ENCODE measurements around the gene KCNB1. TPM values are rescaled to one million over a fixed set of nuclear protein-coding genes. Genes with fewer than 3 reads are reported as not detected.

Gene KCNB1
- total and polyA plus RNA-seq, 8 donors, result 0.12 to 21.0 (median 2.3) TPM; not detected in 1

GRCh38 chr20:49517805-49518100 is 35.3 kb upstream of the KCNB1 start:
- peaks cover 0 to 4% (median 0%) of the 10 kb centered on the region in 4 donors for H3K4me1 ChIP-seq
- H3K27me3 ChIP-seq, result no peaks in the 10 kb centered on the region
- peaks cover 0 to 19% (median 5%) of the 10 kb centered on the region in 4 donors for H3K36me3 ChIP-seq
- 84 to 100% (median 93%) methylated on average over 4 of the region's 4 CpGs for WGBS, 5 donors
- H3K4me3 ChIP-seq, result no peak overlapping the region
- DNase-seq, result no peak
- H3K27ac ChIP-seq, result no peak overlapping the region
- intact Hi-C loops (cut with DNase I; ENCODE audit: low total_unique reads), result no loop called here
- no peak for TF ChIP-seq EP300 (IDR thresholded peaks at IDR 0.05)
- TF ChIP-seq POLR2AphosphoS5 (IDR thresholded peaks at IDR 0.05), result no peak
- no peak for TF ChIP-seq POLR2A (IDR thresholded peaks at IDR 0.05)
- TF ChIP-seq CTCF (IDR thresholded peaks at IDR 0.05), result no peak
- no peaks in the 10 kb centered on the region for H3K9me3 ChIP-seq

GRCh38 chr20:49516916-49517804 is 34.7 kb upstream of the KCNB1 start:
- WGBS, 5 donors, result 73 to 84% (median 77%) methylated on average over 17 of the region's 17 CpGs
- TF ChIP-seq EP300 (IDR thresholded peaks at IDR 0.05) (no peak), POLR2AphosphoS5 (IDR thresholded peaks at IDR 0.05) (no peak), CTCF (IDR thresholded peaks at IDR 0.05) (no peak), POLR2A (IDR thresholded peaks at IDR 0.05) (no peak)

GRCh38 chr20:49515586-49515985 is 33.1 kb upstream of the KCNB1 start:
- TF ChIP-seq EP300 (IDR thresholded peaks at IDR 0.05) (no peak), CTCF (IDR thresholded peaks at IDR 0.05) (no peak), POLR2AphosphoS5 (IDR thresholded peaks at IDR 0.05) (no peak), POLR2A (IDR thresholded peaks at IDR 0.05) (no peak)
- intact Hi-C loops (cut with DNase I; ENCODE audit: low total_unique reads), result no loop called here
- H3K4me1 ChIP-seq, result peaks cover 0 to 11% (median 4%) of the 10 kb centered on the region in 4 donors
- H3K36me3 ChIP-seq, result peaks cover 0 to 26% (median 5%) of the 10 kb centered on the region in 4 donors
- no peaks in the 10 kb centered on the region for H3K9me3 ChIP-seq
- peak; percentile 56 for DNase-seq
- no peak overlapping the region for H3K4me3 ChIP-seq
- 23 to 40% (median 34%) methylated on average over 3 of the region's 3 CpGs for WGBS, 5 donors
- peaks cover 0 to 4% (median 0%) of the 10 kb centered on the region in 3 donors for H3K27me3 ChIP-seq
- H3K27ac ChIP-seq, result no peak overlapping the region

More at GRCh38 chr20:49516916-49517804, 34.7 kb upstream of the KCNB1 start:
- intact Hi-C loops (cut with DNase I; ENCODE audit: low total_unique reads), result no loop called here
- Histone ChIP-seq H3K4me1 (peaks cover 0 to 4% (median 0%) of the 10 kb centered on the region in 4 donors), H3K4me3 (no peak overlapping the region), H3K27ac (no peak overlapping the region), H3K9me3 (no peaks in the 10 kb centered on the region), H3K27me3 (no peaks in the 10 kb centered on the region), H3K36me3 (peaks cover 0 to 21% (median 5%) of the 10 kb centered on the region in 4 donors)
- DNase-seq, result no peak

- Histone ChIP-seq H3K27ac (peak overlapping the region in 1 of 5 donors; percentile 8), H3K9me3 (no peaks in the 10 kb centered on the region), H3K36me3 (peaks cover 0 to 26% (median 5%) of the 10 kb centered on the region in 4 donors), H3K4me3 (no peak overlapping the region), H3K4me1 (peaks cover 0 to 21% (median 10%) of the 10 kb centered on the region in 4 donors), H3K27me3 (peaks cover 0 to 9% (median 0%) of the 10 kb centered on the region in 3 donors)
- no peak for TF ChIP-seq POLR2AphosphoS5 (IDR thresholded peaks at IDR 0.05)
- TF ChIP-seq POLR2A (IDR thresholded peaks at IDR 0.05), result no peak
- TF ChIP-seq CTCF (IDR thresholded peaks at IDR 0.05), result no peak
- no peak for TF ChIP-seq EP300 (IDR thresholded peaks at IDR 0.05)
- DNase-seq, result no peak
- intact Hi-C loops (cut with DNase I; ENCODE audit: low total_unique reads), result no loop called here
- 74 to 96% (median 92%) methylated on average over 2 of the region's 2 CpGs for WGBS, 5 donors
Observed at GRCh38 chr20:49513517-49513916, 31.0 kb upstream of the KCNB1 start.

Measured in stomach (tissue), 9 donors.